Gastrocnemius medialis (tissue), 4 donors: ENCODE results near the gene NDUFA11. TPM values are rescaled to one million over a fixed set of nuclear protein-coding genes. Genes with fewer than 3 reads are reported as not detected.

ENCODE experiments used
- ATAC-seq, 2 donors: fragments of 150-250 bp; one replicate each; pipeline ENCODE4 v1.9.1; 2016
- DNase-seq, 2 donors: peaks; one replicate each; pipeline ENCODE4 v3.0.0-alpha.2; 2019
- H3K27ac ChIP-seq, 4 donors: fragments of 200-600 bp; sonication (generic); 1 replicate in 1 of 4; 2 replicates in 3 of 4; pipeline ENCODE4 v1.5.1; 2016 to 2018; ENCODE audit warnings: mild to moderate bottlenecking in 2 of 4, moderate library complexity in 1 of 4
- H3K27me3 ChIP-seq, 3 donors: fragments of 200-600 bp; sonication (generic) in 2 of 3; 1 replicate in 1 of 3; 2 replicates in 2 of 3; pipeline versions ENCODE4 v1.5.1 to v1.6.0; 2016 to 2019; ENCODE audit warnings: mild to moderate bottlenecking in 1 of 3, moderate library complexity in 1 of 3
- H3K36me3 ChIP-seq, 2 donors: fragments of 200-600 bp; sonication (generic) in 1 of 2; one replicate each; pipeline ENCODE4 v1.5.1; 2017 to 2018
- H3K4me1 ChIP-seq, 2 donors: fragments of 200-600 bp; sonication (generic) in 1 of 2; one replicate each; pipeline ENCODE4 v1.5.1; 2016 to 2017; ENCODE audit warnings: mild to moderate bottlenecking in 2 of 2
- H3K4me3 ChIP-seq, 4 donors: fragments of 200-600 bp; sonication (generic) in 3 of 4; 1 replicate in 1 of 4; 2 replicates in 3 of 4; pipeline ENCODE4 v1.5.1; 2016 to 2019; ENCODE audit warnings: mild to moderate bottlenecking in 2 of 4
- H3K9me3 ChIP-seq, 3 donors: fragments of 200-600 bp; sonication (generic) in 2 of 3; 1 replicate in 1 of 3; 2 replicates in 2 of 3; pipeline ENCODE4 v1.5.1; 2016 to 2019
- POLR2A ChIP-seq, 2 donors: fragments of 450-650 bp; IDR thresholded peaks; one replicate each; pipeline ENCODE4 v1.6.1; 2017; ENCODE audit warnings: antibody characterized with exemption in 2 of 2, mild to moderate bottlenecking in 2 of 2, moderate library complexity in 2 of 2
- in situ Hi-C, 4 donors: fragments of 200-750 bp; cut with MboI; loops; one replicate each; pipeline versions ENCODE4 v1.15.0 to v1.8.0; 2017; ENCODE audit warnings: low sequenced_read_pairs in 4 of 4
- intact Hi-C: fragments of 100-400 bp; cut with DNase I; formaldehyde crosslinking; loops from one replicate; pipeline ENCODE4 v1.15.1; 2023; ENCODE audit warnings: low total_unique reads
- total RNA-seq, 4 donors: library from RNA; depleted of rRNA; stranded (reverse); fragments of >200 nt; gene quantifications; one replicate each; pipeline versions ENCODE4 v1.1.0 to v1.2.3, GENCODE V29; 2016
- TF ChIP-seq, protein P1 (sequence below), 5 experiments: fragments of 450-650 bp in 3 of 5; fragments of 200-600 bp in 2 of 5; sonication (generic) in 2 of 5; IDR thresholded peaks in 4 of 5; conservative IDR thresholded peaks in 1 of 5; 1 replicate in 4 of 5; 2 replicates in 1 of 5; pipeline ENCODE4 v1.5.1; 2016 to 2019; ENCODE audit warnings: antibody characterized with exemption in 5 of 5, mild to moderate bottlenecking in 3 of 5, moderate library complexity in 3 of 5

The NDUFA11 gene
- total RNA-seq, 4 donors from 2014 or later: 190 to 349 (median 221) TPM

DNA sequence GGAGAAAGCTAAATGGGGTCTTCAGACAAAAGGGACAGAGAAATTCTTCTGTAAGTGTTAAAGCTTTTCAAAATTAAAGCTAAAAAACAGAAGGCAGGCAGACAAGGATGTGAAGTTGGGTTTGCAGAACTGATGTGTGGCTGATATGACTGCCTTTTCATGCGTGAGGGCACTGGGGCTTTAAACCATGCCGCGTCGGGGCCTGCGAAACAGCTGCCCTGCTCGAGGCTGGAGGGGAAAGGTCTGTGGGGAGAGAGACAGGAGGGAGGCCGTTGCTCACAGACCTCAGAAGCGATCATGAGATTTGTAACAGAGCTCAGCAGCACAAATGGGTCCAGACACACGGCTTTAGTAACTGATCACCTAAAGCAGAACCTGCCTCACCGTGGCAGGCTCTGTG is 34.0 kb upstream of the NDUFA11 start:
- peaks cover 0 to 8% of the 10 kb centered on the region in 2 donors for H3K36me3 ChIP-seq
- peaks cover 18 to 23% of the 10 kb centered on the region in 2 donors for H3K4me1 ChIP-seq
- no peak for TF ChIP-seq POLR2A (IDR thresholded peaks at IDR 0.05)
- TF ChIP-seq, protein P1, sequence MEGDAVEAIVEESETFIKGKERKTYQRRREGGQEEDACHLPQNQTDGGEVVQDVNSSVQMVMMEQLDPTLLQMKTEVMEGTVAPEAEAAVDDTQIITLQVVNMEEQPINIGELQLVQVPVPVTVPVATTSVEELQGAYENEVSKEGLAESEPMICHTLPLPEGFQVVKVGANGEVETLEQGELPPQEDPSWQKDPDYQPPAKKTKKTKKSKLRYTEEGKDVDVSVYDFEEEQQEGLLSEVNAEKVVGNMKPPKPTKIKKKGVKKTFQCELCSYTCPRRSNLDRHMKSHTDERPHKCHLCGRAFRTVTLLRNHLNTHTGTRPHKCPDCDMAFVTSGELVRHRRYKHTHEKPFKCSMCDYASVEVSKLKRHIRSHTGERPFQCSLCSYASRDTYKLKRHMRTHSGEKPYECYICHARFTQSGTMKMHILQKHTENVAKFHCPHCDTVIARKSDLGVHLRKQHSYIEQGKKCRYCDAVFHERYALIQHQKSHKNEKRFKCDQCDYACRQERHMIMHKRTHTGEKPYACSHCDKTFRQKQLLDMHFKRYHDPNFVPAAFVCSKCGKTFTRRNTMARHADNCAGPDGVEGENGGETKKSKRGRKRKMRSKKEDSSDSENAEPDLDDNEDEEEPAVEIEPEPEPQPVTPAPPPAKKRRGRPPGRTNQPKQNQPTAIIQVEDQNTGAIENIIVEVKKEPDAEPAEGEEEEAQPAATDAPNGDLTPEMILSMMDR (IDR thresholded peaks at IDR 0.05 in 4 of 5, conservative IDR thresholded peaks at IDR 0.05 in 1 of 5): no peak
- H3K27ac ChIP-seq: no peak overlapping the region
- in situ Hi-C loops: no loop called here
- no peaks in the 10 kb centered on the region for H3K27me3 ChIP-seq
- H3K4me3 ChIP-seq: no peak overlapping the region
- no peaks in the 10 kb centered on the region for H3K9me3 ChIP-seq
- no peak for DNase-seq
- intact Hi-C loops: no loop called here
- no peak for ATAC-seq

DNA sequence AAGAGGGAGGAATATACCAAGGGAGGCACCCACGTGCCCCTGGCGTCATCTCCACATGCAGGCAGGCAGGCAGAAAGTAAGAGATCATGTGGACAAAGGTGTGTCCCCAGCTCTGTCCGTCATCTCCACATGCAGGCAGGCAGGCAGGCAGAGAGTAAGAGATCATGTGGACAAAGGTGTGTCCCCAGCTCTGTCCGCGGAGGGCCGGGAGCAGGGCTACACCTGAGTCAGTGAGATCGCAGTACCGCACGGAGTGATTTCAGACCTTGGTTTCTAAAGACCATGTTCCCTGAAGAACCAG is 32.7 kb upstream of the NDUFA11 start:
- DNase-seq: no peak
- no peaks in the 10 kb centered on the region for H3K9me3 ChIP-seq
- TF ChIP-seq, protein P1 (IDR thresholded peaks at IDR 0.05 in 4 of 5, conservative IDR thresholded peaks at IDR 0.05 in 1 of 5): no peak
- TF ChIP-seq POLR2A (IDR thresholded peaks at IDR 0.05): no peak
- in situ Hi-C loops: no loop called here
- intact Hi-C loops: no loop called here
- peaks cover 18 to 22% of the 10 kb centered on the region in 2 donors for H3K4me1 ChIP-seq
- ATAC-seq: no peak
- H3K4me3 ChIP-seq: no peak overlapping the region
- no peak overlapping the region for H3K27ac ChIP-seq
- H3K36me3 ChIP-seq: peaks cover 0 to 21% of the 10 kb centered on the region in 2 donors
- H3K27me3 ChIP-seq: no peaks in the 10 kb centered on the region

DNA sequence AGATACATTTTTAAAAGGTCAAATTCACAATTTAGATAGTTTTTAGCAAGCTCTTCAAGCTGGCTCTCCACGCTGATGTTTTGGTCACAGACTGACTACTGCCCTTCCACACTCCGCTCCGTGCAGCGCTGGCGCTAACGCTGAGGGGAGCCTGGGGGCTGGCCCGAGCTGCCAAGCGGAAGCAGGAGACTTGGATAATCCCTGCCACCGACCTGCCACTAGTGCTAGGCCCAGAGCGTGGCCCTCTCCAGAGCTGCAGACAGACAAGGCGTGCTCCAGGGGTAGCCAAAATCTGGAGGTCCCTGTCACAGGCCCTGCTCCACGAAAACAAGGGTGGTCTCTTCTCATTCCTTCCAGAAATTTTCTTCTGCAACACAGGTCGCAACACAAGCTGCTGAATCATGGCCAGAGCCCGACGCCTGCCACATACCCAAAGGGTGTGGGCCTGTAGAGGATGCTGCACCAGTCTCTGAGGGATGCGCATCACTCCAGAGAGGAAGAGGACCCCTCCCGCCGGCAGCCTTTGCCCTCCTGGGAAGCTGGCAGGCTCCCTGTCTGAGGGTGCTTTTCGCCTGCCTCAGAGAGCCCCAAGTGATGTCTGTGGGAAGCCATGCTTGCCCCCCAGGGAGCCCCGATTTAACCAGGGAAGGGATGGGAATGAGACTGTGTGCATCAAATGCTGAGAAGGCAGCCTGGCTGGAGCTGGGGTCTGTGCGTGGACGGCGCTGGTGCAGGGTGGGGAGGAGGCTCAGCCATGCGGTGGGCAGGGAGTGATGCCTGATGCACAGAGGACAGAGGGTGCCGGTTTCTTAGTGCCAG is 32.1 kb upstream of the NDUFA11 start:
- peaks cover 14 to 16% of the 10 kb centered on the region in 2 donors for H3K4me1 ChIP-seq
- intact Hi-C loops (no loop called here), in situ Hi-C loops (no loop called here)
- DNase-seq (no peak), ATAC-seq (no peak)
- no peak overlapping the region for H3K4me3 ChIP-seq
- H3K9me3 ChIP-seq: no peaks in the 10 kb centered on the region
- peaks cover 0 to 26% of the 10 kb centered on the region in 2 donors for H3K36me3 ChIP-seq
- TF ChIP-seq, protein P1 (IDR thresholded peaks at IDR 0.05 in 4 of 5, conservative IDR thresholded peaks at IDR 0.05 in 1 of 5): no peak
- no peak for TF ChIP-seq POLR2A (IDR thresholded peaks at IDR 0.05)
- no peaks in the 10 kb centered on the region for H3K27me3 ChIP-seq
- H3K27ac ChIP-seq: peak overlapping the region in 3 of 4 donors; percentile 43 to 54 (median 48)

DNA sequence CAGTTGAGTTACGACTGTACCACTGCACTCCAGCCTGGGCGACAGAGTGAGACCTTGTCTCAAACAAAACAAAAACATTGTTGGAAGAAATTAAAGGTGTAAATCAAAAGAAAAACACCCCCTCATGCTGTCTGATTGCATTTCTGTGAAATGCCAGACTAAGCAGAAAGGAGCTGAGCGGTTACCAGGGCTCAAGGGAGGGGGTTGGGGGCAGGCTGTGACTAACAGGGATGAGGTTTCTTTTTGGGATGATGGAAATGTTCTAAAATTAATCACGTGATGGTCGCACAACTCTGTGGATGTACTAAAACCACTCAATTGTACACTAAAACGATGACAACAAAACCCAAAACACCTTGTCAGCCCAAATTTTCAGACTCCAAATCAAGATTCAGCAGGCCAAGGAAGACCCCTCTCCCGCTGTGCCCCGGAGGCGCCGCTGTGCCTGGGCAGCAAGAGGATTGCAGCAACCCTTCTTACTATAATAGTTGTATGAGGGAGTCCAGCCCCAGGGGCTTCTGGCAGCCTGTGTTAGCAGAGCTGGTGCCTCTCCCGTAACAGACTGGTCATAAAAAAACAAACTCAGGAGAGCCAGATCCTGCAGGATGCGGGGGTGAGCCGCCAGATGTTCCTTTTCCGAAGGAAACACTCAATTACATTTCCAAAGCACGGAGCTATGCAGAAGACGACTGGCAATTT is 31.3 kb upstream of the NDUFA11 start:
- intact Hi-C loops: no loop called here
- Histone ChIP-seq H3K4me3 (no peak overlapping the region), H3K4me1 (peaks cover 10 to 11% of the 10 kb centered on the region in 2 donors), H3K9me3 (no peaks in the 10 kb centered on the region), H3K27me3 (no peaks in the 10 kb centered on the region), H3K36me3 (peaks cover 0 to 34% of the 10 kb centered on the region in 2 donors), H3K27ac (peak overlapping the region; percentile 11 to 54 (median 46))
- TF ChIP-seq, protein P1 (IDR thresholded peaks at IDR 0.05 in 4 of 5, conservative IDR thresholded peaks at IDR 0.05 in 1 of 5): no peak
- TF ChIP-seq POLR2A (IDR thresholded peaks at IDR 0.05): no peak
- ATAC-seq (peak in 1 of 2 donors; percentile 43), DNase-seq (no peak)
- in situ Hi-C loops: no loop called here
